Pancreas (tissue), 10 donors: Measurements from ENCODE around the gene SLC37A4. TPM values are rescaled to one million over a fixed set of nuclear protein-coding genes. Genes with fewer than 3 reads are reported as not detected.

Source experiments
- ATAC-seq, 4 donors: fragments of 200-7000 bp; cut with Tn5 transposase; one replicate each; pipeline versions ENCODE4 v1.8.0 to v1.9.1; 2020; ENCODE audit warnings: mild to moderate bottlenecking in 4 of 4, moderate library complexity in 4 of 4
- DNase-seq, 6 donors: peaks; one replicate each; pipeline ENCODE4 v3.0.0-alpha.2; 2020
- FAIRE-seq: peaks from 2 replicates; lab custom pipeline; 2012; peaks lifted over from hg19 to GRCh38; lab: Jason Lieb, UNC
- H3K27ac ChIP-seq, 4 donors: fragments of 200-600 bp; sonication (generic); 1 replicate in 3 of 4; 2 replicates in 1 of 4; pipeline versions ENCODE4 v1.5.0 to v1.8.0; 2020
- H3K27me3 ChIP-seq, 4 donors: fragments of 200-600 bp; one replicate each; pipeline ENCODE4 v1.8.0; 2021
- H3K36me3 ChIP-seq, 3 donors: fragments of 200-600 bp; sonication (generic) in 1 of 3; one replicate each; pipeline versions ENCODE4 v1.5.0 to v1.8.0; 2020 to 2021
- H3K4me1 ChIP-seq, 3 donors: fragments of 200-600 bp; one replicate each; pipeline ENCODE4 v1.8.0; 2021
- H3K4me3 ChIP-seq, 4 donors: fragments of 200-600 bp; sonication (generic) in 2 of 4; one replicate each; pipeline versions ENCODE4 v1.5.0 to v1.8.0; 2020 to 2021
- H3K9me3 ChIP-seq, 4 donors: fragments of 200-600 bp; one replicate each; pipeline ENCODE4 v1.8.0; 2021
- CTCF ChIP-seq, 4 donors: fragments of 200-600 bp; sonication (generic) in 3 of 4; IDR thresholded peaks; one replicate each; pipeline versions ENCODE4 v1.5.0 to v1.8.0; 2021; ENCODE audit warnings: antibody characterized with exemption in 4 of 4
- WGBS, 2 donors: extraction: QIAGEN DNeasy Blood & Tissue Kit; methylation state at CpG; one replicate each; pipeline ENCODE4 v1.1.7; 2013; 5-methylcytosine and 5-hydroxymethylcytosine counted together
- intact Hi-C, 3 donors: fragments of 100-400 bp; cut with DNase I; formaldehyde crosslinking; loops; one replicate each; pipeline versions ENCODE4 v1.11.1 to v1.14.2; 2022
- polyA plus RNA-seq, 2 donors: library from polyadenylated mRNA; stranded (reverse); fragments of 200-250 nt; gene quantifications; one replicate each; pipeline ENCODE4 v1.2.3, GENCODE V29; 2013
- total RNA-seq, 6 donors: library from RNA; stranded (reverse); fragmentation: NEBNext Ultra II Directional in 4 of 6; extraction: Animal tissue kit (Norgen Biotek cat#: 25700) in 4 of 6; gene quantifications; one replicate each; pipeline versions ENCODE4 v1.2.1 to v1.2.4, GENCODE V29; 2021 to 2023
- donor health status: healthy with polysubstance abuse.
- donor health status: DM: no; HTN: no; CAD: no; lungs with moderate emphysema.
- donor health status: DM: no; HTN: no; CAD: no.
- donor health status: control.
- donor health status: control.
- donor health status: Bipolar disorder and iron deficiency.
- donor health status: DM: yes; HTN: yes; CAD: no.
- donor health status: DM: no; HTN: no; CAD: no.
- donor health status: DM: no; HTN: no; CAD: no.
- donor health status: DM: yes; HTN: yes; CAD: no.

SLC37A4 gene
- total and polyA plus RNA-seq, 8 donors, result 27.1 to 163 (median 38.0) TPM

GRCh38 chr11:119016216-119017009, 14.3 kb downstream of the SLC37A4 start:
- WGBS, 2 donors, result 56 to 61% methylated on average over 14 of the region's 14 CpGs
- no peaks in the 10 kb centered on the region for H3K9me3 ChIP-seq
- H3K36me3 ChIP-seq, result peaks cover 6 to 20% (median 9%) of the 10 kb centered on the region in 3 donors
- ATAC-seq (no peak), DNase-seq (peak in 1 of 6 donors; percentile 17), FAIRE-seq (no peak)
- no peaks in the 10 kb centered on the region for H3K27me3 ChIP-seq
- H3K4me1 ChIP-seq, result peaks cover 17 to 35% (median 24%) of the 10 kb centered on the region in 3 donors
- intact Hi-C loops, result no loop called here
- H3K27ac ChIP-seq, result no peak overlapping the region
- no peak for TF ChIP-seq CTCF (IDR thresholded peaks at IDR 0.05)
- H3K4me3 ChIP-seq, result peak overlapping the region in 3 of 4 donors; percentile 69 to 88 (median 80)

GRCh38 chr11:119015054-119015611, 15.5 kb downstream of the SLC37A4 start:
- peaks cover 6 to 29% (median 9%) of the 10 kb centered on the region in 3 donors for H3K36me3 ChIP-seq
- intact Hi-C loops, result no loop called here
- H3K9me3 ChIP-seq, result no peaks in the 10 kb centered on the region
- TF ChIP-seq CTCF (IDR thresholded peaks at IDR 0.05), result no peak
- H3K4me3 ChIP-seq, result no peak overlapping the region
- DNase-seq, result peak in 1 of 6 donors; percentile 30
- 37 to 44% methylated on average over 8 of the region's 8 CpGs for WGBS, 2 donors
- no peak overlapping the region for H3K27ac ChIP-seq
- peaks cover 11 to 26% (median 13%) of the 10 kb centered on the region in 3 donors for H3K4me1 ChIP-seq
- ATAC-seq, result no peak
- H3K27me3 ChIP-seq, result no peaks in the 10 kb centered on the region
- no peak for FAIRE-seq

- no peak overlapping the region for H3K27ac ChIP-seq
- peaks cover 6 to 29% (median 9%) of the 10 kb centered on the region in 3 donors for H3K36me3 ChIP-seq
- peaks cover 6 to 20% (median 11%) of the 10 kb centered on the region in 3 donors for H3K4me1 ChIP-seq
- no peak overlapping the region for H3K4me3 ChIP-seq
- DNase-seq, result peak in 1 of 6 donors; percentile 27
- intact Hi-C loops, result no loop called here
- H3K27me3 ChIP-seq, result no peaks in the 10 kb centered on the region
- ATAC-seq, result no peak
- no peak for FAIRE-seq
- H3K9me3 ChIP-seq, result no peaks in the 10 kb centered on the region
- WGBS, 2 donors, result 94 to 96% methylated on average over 17 of the region's 17 CpGs
- no peak for TF ChIP-seq CTCF (IDR thresholded peaks at IDR 0.05)
Observed at GRCh38 chr11:119014209-119014924, 16.3 kb downstream of the SLC37A4 start.

- Histone ChIP-seq H3K4me3 (no peak overlapping the region), H3K27ac (no peak overlapping the region), H3K27me3 (no peaks in the 10 kb centered on the region), H3K9me3 (no peaks in the 10 kb centered on the region), H3K4me1 (peaks cover 6 to 20% (median 11%) of the 10 kb centered on the region in 3 donors), H3K36me3 (peaks cover 6 to 34% (median 9%) of the 10 kb centered on the region in 3 donors)
- intact Hi-C loops, result no loop called here
- FAIRE-seq (no peak), DNase-seq (no peak), ATAC-seq (no peak)
- WGBS, 2 donors, result 77 to 79% methylated on average over 3 of the region's 3 CpGs
- TF ChIP-seq CTCF (IDR thresholded peaks at IDR 0.05), result no peak
Observed at GRCh38 chr11:119012629-119013170, 18.0 kb downstream of the SLC37A4 start.
